Thyroid gland (tissue), 4 donors: ENCODE results near the gene VKORC1L1. TPM values are rescaled to one million over a fixed set of nuclear protein-coding genes. Genes with fewer than 3 reads are reported as not detected.

Experiments used
- DNase-seq, 2 donors: peaks; one replicate each; pipeline ENCODE4 v3.0.0-alpha.2; 2019
- H3K27ac ChIP-seq, 3 donors: fragments of 200-600 bp; sonication (generic); 1 replicate in 2 of 3; 2 replicates in 1 of 3; pipeline ENCODE4 v1.5.1; 2016 to 2019; ENCODE audit warnings: mild to moderate bottlenecking in 1 of 3, moderate library complexity in 1 of 3
- H3K27me3 ChIP-seq: fragments of 200-600 bp; sonication (generic); one replicate; pipeline ENCODE4 v1.5.1; 2019
- H3K36me3 ChIP-seq, 2 donors: fragments of 200-600 bp; sonication (generic); one replicate each; pipeline ENCODE4 v1.5.1; 2016 to 2019
- H3K4me1 ChIP-seq, 2 donors: fragments of 200-600 bp; sonication (generic); one replicate each; pipeline ENCODE4 v1.5.1; 2017 to 2019
- H3K4me3 ChIP-seq, 3 donors: fragments of 200-600 bp; sonication (generic); replicated peaks in 1 of 3; 1 replicate in 2 of 3; 2 replicates in 1 of 3; pipeline ENCODE4 v1.5.1; 2016; ENCODE audit warnings: mild to moderate bottlenecking in 1 of 3
- H3K9me3 ChIP-seq: fragments of 200-600 bp; sonication (generic); one replicate; pipeline ENCODE4 v1.5.1; 2017
- POLR2A ChIP-seq, 2 donors: fragments of 450-650 bp; IDR thresholded peaks; one replicate each; pipeline ENCODE4 v1.6.1; 2017; ENCODE audit warnings: antibody characterized with exemption in 2 of 2, mild to moderate bottlenecking in 2 of 2, moderate library complexity in 1 of 2
- WGBS, 2 donors: methylation state at CpG; one replicate each; pipeline ENCODE4 v1.1.5; 2017; 5-methylcytosine and 5-hydroxymethylcytosine counted together
- intact Hi-C: fragments of 100-400 bp; cut with DNase I; formaldehyde crosslinking; loops from one replicate; pipeline ENCODE4 v1.15.1; 2023
- total RNA-seq, 4 donors: library from RNA; depleted of rRNA; stranded (reverse); fragments of >200 nt; gene quantifications; one replicate each; pipeline ENCODE4 v1.2.3, GENCODE V29; 2016
- TF ChIP-seq, protein P1 (sequence below), 6 experiments: fragments of 200-600 bp in 3 of 6; fragments of 450-650 bp in 3 of 6; sonication (generic) in 3 of 6; IDR thresholded peaks; one replicate each; pipeline ENCODE4 v1.5.1; 2016 to 2019; ENCODE audit warnings: antibody characterized with exemption in 6 of 6, mild to moderate bottlenecking in 2 of 6, inconsistent platforms in 1 of 6, moderate library complexity in 1 of 6

VKORC1L1 gene
- total RNA-seq, 4 donors from 2014 or later, result 13.9 to 21.0 (median 18.2) TPM

DNA sequence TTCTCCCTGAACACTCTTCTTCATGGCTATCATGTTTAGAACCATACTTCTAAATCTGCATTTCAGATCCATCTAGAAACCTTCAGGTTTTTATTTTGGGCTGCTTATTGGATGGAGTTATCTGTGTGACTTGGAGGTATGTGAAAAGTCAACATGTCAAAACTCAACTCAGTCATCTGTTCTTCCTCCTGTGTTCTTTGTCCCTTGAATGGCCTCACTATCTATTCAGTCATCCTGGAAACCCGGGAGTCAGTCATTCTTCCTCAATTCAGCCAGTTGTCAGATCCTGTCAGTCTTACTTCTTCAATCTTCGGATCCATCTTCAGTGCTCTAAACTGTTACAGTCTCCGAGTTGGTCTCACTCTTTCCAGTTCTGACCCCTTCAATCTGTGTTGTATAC lies 52.2 kb downstream of the VKORC1L1 start:
- no peak overlapping the region for H3K4me3 ChIP-seq
- WGBS, 2 donors, result 82 to 83% methylated on average over 3 of the region's 3 CpGs
- H3K27ac ChIP-seq, result no peak overlapping the region
- intact Hi-C loops, result no loop called here
- no peaks in the 10 kb centered on the region for H3K36me3 ChIP-seq
- no peaks in the 10 kb centered on the region for H3K4me1 ChIP-seq
- H3K27me3 ChIP-seq, result no peaks in the 10 kb centered on the region
- H3K9me3 ChIP-seq, result no peaks in the 10 kb centered on the region
- DNase-seq, result no peak
- TF ChIP-seq, protein P1, sequence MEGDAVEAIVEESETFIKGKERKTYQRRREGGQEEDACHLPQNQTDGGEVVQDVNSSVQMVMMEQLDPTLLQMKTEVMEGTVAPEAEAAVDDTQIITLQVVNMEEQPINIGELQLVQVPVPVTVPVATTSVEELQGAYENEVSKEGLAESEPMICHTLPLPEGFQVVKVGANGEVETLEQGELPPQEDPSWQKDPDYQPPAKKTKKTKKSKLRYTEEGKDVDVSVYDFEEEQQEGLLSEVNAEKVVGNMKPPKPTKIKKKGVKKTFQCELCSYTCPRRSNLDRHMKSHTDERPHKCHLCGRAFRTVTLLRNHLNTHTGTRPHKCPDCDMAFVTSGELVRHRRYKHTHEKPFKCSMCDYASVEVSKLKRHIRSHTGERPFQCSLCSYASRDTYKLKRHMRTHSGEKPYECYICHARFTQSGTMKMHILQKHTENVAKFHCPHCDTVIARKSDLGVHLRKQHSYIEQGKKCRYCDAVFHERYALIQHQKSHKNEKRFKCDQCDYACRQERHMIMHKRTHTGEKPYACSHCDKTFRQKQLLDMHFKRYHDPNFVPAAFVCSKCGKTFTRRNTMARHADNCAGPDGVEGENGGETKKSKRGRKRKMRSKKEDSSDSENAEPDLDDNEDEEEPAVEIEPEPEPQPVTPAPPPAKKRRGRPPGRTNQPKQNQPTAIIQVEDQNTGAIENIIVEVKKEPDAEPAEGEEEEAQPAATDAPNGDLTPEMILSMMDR (IDR thresholded peaks at IDR 0.05), result no peak
- TF ChIP-seq POLR2A (IDR thresholded peaks at IDR 0.05), result no peak

- Histone ChIP-seq H3K27me3 (no peaks in the 10 kb centered on the region), H3K4me3 (no peak overlapping the region), H3K36me3 (no peaks in the 10 kb centered on the region), H3K9me3 (no peaks in the 10 kb centered on the region), H3K4me1 (no peaks in the 10 kb centered on the region), H3K27ac (no peak overlapping the region)
- intact Hi-C loops, result no loop called here
- DNase-seq, result no peak
- no peak for TF ChIP-seq POLR2A (IDR thresholded peaks at IDR 0.05)
- TF ChIP-seq, protein P1 (IDR thresholded peaks at IDR 0.05), result no peak
Observed at GRCh38 chr7:65926588-65926987, 53.7 kb downstream of the VKORC1L1 start.

GRCh38 chr7:65927489-65928448 lies 54.9 kb downstream of the VKORC1L1 start:
- Histone ChIP-seq H3K4me1 (no peaks in the 10 kb centered on the region), H3K27ac (no peak overlapping the region), H3K36me3 (no peaks in the 10 kb centered on the region), H3K4me3 (no peak overlapping the region), H3K9me3 (no peaks in the 10 kb centered on the region), H3K27me3 (no peaks in the 10 kb centered on the region)
- TF ChIP-seq, protein P1 (IDR thresholded peaks at IDR 0.05), result no peak
- intact Hi-C loops, result no loop called here
- WGBS, 2 donors, result 78 to 84% methylated on average over 6 of the region's 6 CpGs
- DNase-seq, result no peak

- no peaks in the 10 kb centered on the region for H3K36me3 ChIP-seq
- intact Hi-C loops, result no loop called here
- no peak for TF ChIP-seq POLR2A (IDR thresholded peaks at IDR 0.05)
- TF ChIP-seq, protein P1 (IDR thresholded peaks at IDR 0.05), result no peak
- H3K9me3 ChIP-seq, result no peaks in the 10 kb centered on the region
- WGBS, 2 donors, result 91 to 92% methylated on average over 4 of the region's 4 CpGs
- no peaks in the 10 kb centered on the region for H3K27me3 ChIP-seq
- no peaks in the 10 kb centered on the region for H3K4me1 ChIP-seq
- no peak overlapping the region for H3K27ac ChIP-seq
- DNase-seq, result no peak
- H3K4me3 ChIP-seq, result no peak overlapping the region
Observed at GRCh38 chr7:65931685-65932084, 58.8 kb downstream of the VKORC1L1 start.

DNA sequence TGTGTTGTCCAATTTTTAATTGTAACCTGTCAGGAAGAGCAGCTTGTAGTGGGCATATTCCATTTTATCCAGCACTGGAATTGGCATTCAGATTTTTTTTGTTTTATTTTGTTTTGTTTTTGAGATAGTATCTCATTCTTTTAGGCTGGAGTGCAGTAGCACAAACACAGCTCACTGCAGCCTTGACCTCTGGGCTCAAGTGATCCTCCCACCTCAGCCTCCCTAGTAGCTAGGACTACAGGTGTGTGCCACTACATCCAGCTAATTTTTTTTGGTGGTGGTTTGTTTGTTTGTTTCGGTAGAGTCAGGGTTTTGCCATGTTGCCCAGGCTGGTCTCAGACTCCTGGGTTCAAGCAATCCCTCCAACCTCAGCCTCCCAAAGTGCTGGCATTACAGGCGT lies 64.4 kb downstream of the VKORC1L1 start:
- H3K9me3 ChIP-seq, result no peaks in the 10 kb centered on the region
- TF ChIP-seq, protein P1 (IDR thresholded peaks at IDR 0.05), result no peak
- no peak for TF ChIP-seq POLR2A (IDR thresholded peaks at IDR 0.05)

More for the DNA sequence above, 64.4 kb downstream of the VKORC1L1 start:
- intact Hi-C loops, result no loop called here
- WGBS, 2 donors, result 97 to 100% methylated on average over 2 of the region's 2 CpGs
- H3K4me1 ChIP-seq, result no peaks in the 10 kb centered on the region
- DNase-seq, result no peak
- no peaks in the 10 kb centered on the region for H3K36me3 ChIP-seq
- no peak overlapping the region for H3K4me3 ChIP-seq
- no peaks in the 10 kb centered on the region for H3K27me3 ChIP-seq
- H3K27ac ChIP-seq, result no peak overlapping the region
